HepG2 (cell line): ENCODE data around the gene CAVIN2. TPM values are rescaled to one million over a fixed set of nuclear protein-coding genes. Genes with fewer than 3 reads are reported as not detected.

Source experiments
- ARID2 ChIP-seq: sonication (generic); formaldehyde crosslinking; IDR thresholded peaks from 2 replicates; pipeline ENCODE4 v1.8.1; 2022; ENCODE audit warnings: mild to moderate bottlenecking, missing genetic modification reagents, borderline replicate concordance
- BCL3 ChIP-seq: sonication (generic); formaldehyde crosslinking; IDR thresholded peaks from 2 replicates; pipeline ENCODE4 v1.5.1; 2020; ENCODE audit warnings: mild to moderate bottlenecking, missing genetic modification reagents, moderate library complexity
- CBFB ChIP-seq: sonication (generic); formaldehyde crosslinking; IDR thresholded peaks from 2 replicates; pipeline ENCODE4 v1.4.0; 2020; ENCODE audit warnings: missing genetic modification reagents
- ELF1 ChIP-seq: sonication (generic); formaldehyde crosslinking; IDR thresholded peaks from 2 replicates; pipeline ENCODE4 v1.4.0; 2020; ENCODE audit warnings: missing genetic modification reagents
- ELF3 ChIP-seq: IDR thresholded peaks from 2 replicates; pipeline ENCODE4 v1.6.1; 2016; ENCODE audit warnings: missing genetic modification reagents, missing compliant biosample characterization
- HNRNPL ChIP-seq: fragments of 200-400 bp; formaldehyde crosslinking; IDR thresholded peaks from 2 replicates; pipeline ENCODE4 v1.6.1; 2017; ENCODE audit warnings: mild to moderate bottlenecking, low read depth, low read length
- KDM1A ChIP-seq: IDR thresholded peaks from 2 replicates; pipeline ENCODE4 v1.6.1; 2016; ENCODE audit warnings: missing compliant biosample characterization
- NKX3-1 ChIP-seq: sonication (generic); formaldehyde crosslinking; IDR thresholded peaks from 2 replicates; pipeline ENCODE4 v1.5.0; 2020; ENCODE audit warnings: missing genetic modification reagents
- PCBP2 ChIP-seq: fragments of 200-400 bp; formaldehyde crosslinking; optimal IDR thresholded peaks from 2 replicates; pipeline ENCODE3; 2018; ENCODE audit warnings: low read length, low read depth; ENCODE audit not compliant: poor library complexity, severe bottlenecking
- POLR2G ChIP-seq: fragments of 200-400 bp; formaldehyde crosslinking; IDR thresholded peaks from 2 replicates; pipeline ENCODE4 v1.6.1; 2018; ENCODE audit warnings: mild to moderate bottlenecking, low read depth, low read length, moderate library complexity
- REL ChIP-seq: sonication (generic); formaldehyde crosslinking; conservative IDR thresholded peaks from 2 replicates; pipeline ENCODE4 v1.8.0; 2022; ENCODE audit warnings: mild to moderate bottlenecking, missing genetic modification reagents, moderate library complexity
- RXRA ChIP-seq: sonication (generic); formaldehyde crosslinking; IDR thresholded peaks from 2 replicates; pipeline ENCODE4 v1.5.1; 2020; ENCODE audit warnings: missing genetic modification reagents
- SKI ChIP-seq: fragments of 450-650 bp; IDR thresholded peaks from one replicate; pipeline ENCODE4 v1.6.1; 2018; ENCODE audit warnings: mild to moderate bottlenecking; ENCODE audit not compliant: partially characterized antibody
- SMAD3 ChIP-seq: sonication (generic); formaldehyde crosslinking; IDR thresholded peaks from 2 replicates; pipeline ENCODE4 v1.4.0; 2020; ENCODE audit warnings: missing genetic modification reagents
- TERF1 ChIP-seq: sonication (generic); formaldehyde crosslinking; IDR thresholded peaks from 2 replicates; pipeline ENCODE4 v1.8.0; 2022; ENCODE audit warnings: mild to moderate bottlenecking, missing genetic modification reagents, moderate library complexity
- ZBTB7A ChIP-seq: sonication (generic); formaldehyde crosslinking; IDR thresholded peaks from 2 replicates; pipeline ENCODE4 v1.8.0; 2022; ENCODE audit warnings: mild to moderate bottlenecking, missing genetic modification reagents
- ZEB1 ChIP-seq: IDR thresholded peaks from 2 replicates; pipeline ENCODE4 v1.6.1; 2012; ENCODE audit warnings: mild to moderate bottlenecking, low read depth, inconsistent platforms; ENCODE audit not compliant: insufficient replicate concordance
- ZFP36 ChIP-seq: fragments of 150-350 bp; IDR thresholded peaks from 2 replicates; pipeline ENCODE4 v1.6.1; 2018; ENCODE audit warnings: borderline replicate concordance, low read length, low read depth; ENCODE audit not compliant: partially characterized antibody
- ZNF101 ChIP-seq: sonication (generic); formaldehyde crosslinking; IDR thresholded peaks from 2 replicates; pipeline ENCODE4 v1.4.0; 2020; ENCODE audit warnings: mild to moderate bottlenecking, low read depth, missing genetic modification reagents, borderline replicate concordance
- ZNF382 ChIP-seq: sonication (generic); formaldehyde crosslinking; IDR thresholded peaks from 2 replicates; pipeline ENCODE4 v1.5.0; 2020; ENCODE audit warnings: missing genetic modification reagents, mild to moderate bottlenecking, borderline replicate concordance
- ZNF678 ChIP-seq: sonication (generic); formaldehyde crosslinking; IDR thresholded peaks from 2 replicates; pipeline ENCODE4 v1.4.0; 2020; ENCODE audit warnings: mild to moderate bottlenecking, missing genetic modification reagents
- ZNF703 ChIP-seq: sonication (generic); formaldehyde crosslinking; IDR thresholded peaks from 2 replicates; pipeline ENCODE4 v1.5.1; 2020; ENCODE audit warnings: missing genetic modification reagents, mild to moderate bottlenecking, moderate library complexity, borderline replicate concordance
- ZNF75D ChIP-seq: sonication (generic); formaldehyde crosslinking; IDR thresholded peaks from 2 replicates; pipeline ENCODE4 v1.8.1; 2023; ENCODE audit warnings: missing genetic modification reagents, mild to moderate bottlenecking, borderline replicate concordance
- ZSCAN12 ChIP-seq: sonication (generic); formaldehyde crosslinking; IDR thresholded peaks from 2 replicates; pipeline ENCODE4 v1.9.0; 2021; ENCODE audit warnings: mild to moderate bottlenecking, missing genetic modification reagents
- polyA plus RNA-seq, 8 experiments: library from polyadenylated mRNA; depleted of rRNA in 3 of 8; stranded (reverse) in 7 of 8; unstranded in 1 of 8; fragments of >200 nt; fragmentation: Illumina TruSeq in 4 of 8; extraction: Trizol in 4 of 8; gene quantifications; 2 replicates each; pipeline versions ENCODE4 v1.2.1 to v1.2.3, GENCODE V29; 2011 to 2016; ENCODE audit warnings: low read depth in 4 of 8, missing spikeins in 1 of 8, mixed read lengths in 1 of 8; ENCODE audit not compliant: insufficient read depth in 1 of 8
- total RNA-seq, 5 experiments: library from RNA; depleted of rRNA; stranded (reverse); fragments of >200 nt; fragmentation: Illumina TruSeq; extraction: Trizol; gene quantifications; 2 replicates each; pipeline ENCODE4 v1.2.3, GENCODE V29; 2016; ENCODE audit warnings: low read depth in 1 of 5
- TF ChIP-seq, protein P1 (sequence below): sonication (generic); formaldehyde crosslinking; IDR thresholded peaks from 2 replicates; pipeline ENCODE4 v1.4.0; 2020; ENCODE audit warnings: mild to moderate bottlenecking, missing genetic modification reagents
- TF ChIP-seq, protein P2 (sequence below): sonication (generic); formaldehyde crosslinking; IDR thresholded peaks from 2 replicates; pipeline ENCODE4 v1.8.1; 2022; ENCODE audit warnings: low read depth, mild to moderate bottlenecking, missing genetic modification reagents

Gene CAVIN2
- total and polyA plus RNA-seq, 2 of the 13 experiments (the other 11 are each of a cell fraction or from before 2014, with no cell fraction given): 7.6 to 38.8 TPM

DNA sequence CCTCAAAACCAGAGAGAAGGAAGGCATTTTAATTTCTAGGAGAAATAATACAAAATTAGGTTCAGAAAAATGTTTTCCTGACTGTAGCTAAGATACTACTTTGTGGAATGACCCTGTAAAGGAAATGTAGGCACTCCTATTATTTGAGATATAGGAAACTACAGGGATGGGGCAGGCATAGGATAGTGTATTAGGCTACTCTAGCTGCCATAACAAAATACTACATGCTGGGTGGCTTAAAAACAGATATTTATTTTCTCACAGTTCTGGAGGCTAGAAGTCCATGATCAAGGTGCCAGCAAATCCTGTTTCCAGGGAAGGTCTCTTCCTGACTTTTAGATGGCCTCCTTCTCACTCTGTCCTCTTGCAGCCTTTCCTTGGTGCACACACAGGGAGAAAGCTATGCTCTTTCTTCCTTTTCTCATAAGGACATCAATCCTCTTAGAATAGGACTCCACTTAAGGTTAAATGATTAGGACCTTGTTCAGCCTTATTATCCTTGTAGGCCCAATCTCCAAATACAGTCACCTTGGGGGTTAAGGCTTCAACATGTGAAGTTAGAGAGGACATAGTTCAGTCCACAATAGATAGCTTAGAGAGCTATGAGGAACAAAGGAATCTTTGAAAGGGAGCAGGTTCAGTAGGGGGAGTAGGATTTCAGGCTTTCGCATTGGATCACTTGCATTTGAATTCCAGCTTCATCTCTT lies 14.0 kb upstream of the CAVIN2 start (continued):
- no peak for TF ChIP-seq TERF1 (CRISPR knock-in tag)
- TF ChIP-seq ZNF678 (CRISPR knock-in tag): no peak
- 0 out of 2 replicates have a peak, but pooled peaks have one; percentile 29 for TF ChIP-seq POLR2G
- no peak for TF ChIP-seq PCBP2
- TF ChIP-seq ZBTB7A (CRISPR knock-in tag): no peak
- TF ChIP-seq, protein P1, sequence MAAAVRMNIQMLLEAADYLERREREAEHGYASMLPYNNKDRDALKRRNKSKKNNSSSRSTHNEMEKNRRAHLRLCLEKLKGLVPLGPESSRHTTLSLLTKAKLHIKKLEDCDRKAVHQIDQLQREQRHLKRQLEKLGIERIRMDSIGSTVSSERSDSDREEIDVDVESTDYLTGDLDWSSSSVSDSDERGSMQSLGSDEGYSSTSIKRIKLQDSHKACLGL (CRISPR knock-in tag): no peak
- no peak for TF ChIP-seq ZNF703
- no peak for TF ChIP-seq KDM1A (CRISPR knock-in tag)
- TF ChIP-seq RXRA (CRISPR knock-in tag): no peak
- no peak for TF ChIP-seq SMAD3 (CRISPR knock-in tag)
- no peak for TF ChIP-seq HNRNPL
- TF ChIP-seq REL (CRISPR knock-in tag): no peak
- no peak for TF ChIP-seq NKX3-1 (CRISPR knock-in tag)
- no peak for TF ChIP-seq ARID2 (CRISPR knock-in tag)
- TF ChIP-seq, protein P2, sequence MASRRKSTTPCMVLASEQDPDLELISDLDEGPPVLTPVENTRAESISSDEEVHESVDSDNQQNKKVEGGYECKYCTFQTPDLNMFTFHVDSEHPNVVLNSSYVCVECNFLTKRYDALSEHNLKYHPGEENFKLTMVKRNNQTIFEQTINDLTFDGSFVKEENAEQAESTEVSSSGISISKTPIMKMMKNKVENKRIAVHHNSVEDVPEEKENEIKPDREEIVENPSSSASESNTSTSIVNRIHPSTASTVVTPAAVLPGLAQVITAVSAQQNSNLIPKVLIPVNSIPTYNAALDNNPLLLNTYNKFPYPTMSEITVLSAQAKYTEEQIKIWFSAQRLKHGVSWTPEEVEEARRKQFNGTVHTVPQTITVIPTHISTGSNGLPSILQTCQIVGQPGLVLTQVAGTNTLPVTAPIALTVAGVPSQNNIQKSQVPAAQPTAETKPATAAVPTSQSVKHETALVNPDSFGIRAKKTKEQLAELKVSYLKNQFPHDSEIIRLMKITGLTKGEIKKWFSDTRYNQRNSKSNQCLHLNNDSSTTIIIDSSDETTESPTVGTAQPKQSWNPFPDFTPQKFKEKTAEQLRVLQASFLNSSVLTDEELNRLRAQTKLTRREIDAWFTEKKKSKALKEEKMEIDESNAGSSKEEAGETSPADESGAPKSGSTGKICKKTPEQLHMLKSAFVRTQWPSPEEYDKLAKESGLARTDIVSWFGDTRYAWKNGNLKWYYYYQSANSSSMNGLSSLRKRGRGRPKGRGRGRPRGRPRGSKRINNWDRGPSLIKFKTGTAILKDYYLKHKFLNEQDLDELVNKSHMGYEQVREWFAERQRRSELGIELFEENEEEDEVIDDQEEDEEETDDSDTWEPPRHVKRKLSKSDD: no peak
- no peak for TF ChIP-seq BCL3
- no peak for TF ChIP-seq ZNF75D (CRISPR knock-in tag)
- TF ChIP-seq ELF1 (CRISPR knock-in tag): no peak
- no peak for TF ChIP-seq ZFP36
- peak; percentile 76 for TF ChIP-seq ELF3 (CRISPR knock-in tag)
- TF ChIP-seq ZEB1: no peak
- TF ChIP-seq CBFB (CRISPR knock-in tag): no peak
- no peak for TF ChIP-seq ZSCAN12 (CRISPR knock-in tag)
- TF ChIP-seq SKI: no peak
- no peak for TF ChIP-seq ZNF101 (CRISPR knock-in tag)
- TF ChIP-seq ZNF382 (CRISPR knock-in tag): no peak
